NCI-H187 treated with DMSO at 0.1 percent for 48 hours (cell line): ENCODE measurements around the gene FLVCR1.

Experiments
- DNase-seq: peaks from one replicate; lab custom pipeline; 2025; lab: John Stamatoyannopoulos, UW

FLVCR1 gene

GRCh38 chr1:212915245-212916091, 57.4 kb downstream of the FLVCR1 start:
- no peak for DNase-seq

GRCh38 chr1:212916481-212917133, 58.5 kb downstream of the FLVCR1 start:
- DNase-seq = no peak

- no peak for DNase-seq
These were observed 59.0 kb downstream of the FLVCR1 start for GRCh38 chr1:212917134-212917485.

- DNase-seq = no peak
These were observed 59.8 kb downstream of the FLVCR1 start for GRCh38 chr1:212917858-212918257.

DNA sequence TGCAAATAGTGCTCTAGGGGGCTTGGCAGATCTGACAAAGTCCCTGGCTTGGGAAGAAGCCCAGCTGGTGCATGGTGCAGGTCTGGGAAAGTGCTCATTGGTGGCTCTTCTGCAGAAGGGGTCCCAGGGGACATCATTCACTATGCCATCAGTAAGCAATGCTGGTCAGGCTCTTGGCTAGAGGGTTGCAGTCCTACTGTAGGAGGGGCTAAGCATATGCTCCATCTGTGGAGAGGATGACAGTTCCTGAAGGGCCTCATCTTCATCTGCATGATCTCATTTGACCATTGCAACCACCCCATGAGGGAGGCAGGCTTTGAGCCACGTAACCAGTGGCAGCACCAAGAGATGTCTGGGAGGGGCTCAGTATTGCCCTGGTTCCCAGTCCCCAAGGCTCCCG, 60.7 kb downstream of the FLVCR1 start:
- no peak for DNase-seq

GRCh38 chr1:212920246-212920645, 62.2 kb downstream of the FLVCR1 start:
- DNase-seq = no peak

DNA sequence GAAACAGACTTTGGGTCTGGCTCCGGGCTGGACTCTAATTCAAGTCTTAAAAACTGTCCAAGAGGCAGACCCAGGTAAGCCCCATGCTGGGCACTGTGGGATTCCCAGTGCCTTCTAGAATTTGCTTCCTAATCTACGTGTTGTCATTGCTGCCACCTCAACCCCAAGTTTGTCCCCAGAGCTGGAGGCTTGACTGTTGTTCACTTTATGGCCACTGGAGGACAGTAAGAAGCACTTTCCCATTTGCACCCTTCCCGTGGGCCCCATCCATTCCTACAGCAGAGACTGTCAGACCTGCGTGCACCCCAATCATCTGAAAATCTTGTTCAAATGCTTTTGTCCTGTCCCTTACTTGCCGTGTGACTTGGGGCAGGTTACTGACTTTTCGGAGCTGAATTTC, 62.8 kb downstream of the FLVCR1 start:
- no peak for DNase-seq

DNA sequence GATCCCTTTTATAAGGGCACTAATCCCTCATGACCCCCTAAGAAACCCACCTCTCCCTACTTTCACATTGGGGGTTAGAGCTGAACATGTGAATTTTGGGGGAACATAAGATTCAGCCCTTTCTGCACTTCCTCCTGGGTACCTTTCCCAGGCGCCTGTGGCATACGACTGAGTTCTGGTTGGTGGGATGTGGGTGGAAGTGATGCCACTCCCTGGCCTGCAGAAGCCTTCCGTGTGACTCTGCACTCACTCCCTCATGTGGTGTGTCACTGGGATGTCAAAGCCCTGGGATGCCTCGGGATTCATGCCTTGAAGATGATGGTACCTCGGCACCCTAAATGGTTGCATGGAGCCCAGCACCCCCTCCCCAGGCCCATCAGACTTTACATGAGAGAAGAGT, 63.9 kb downstream of the FLVCR1 start:
- DNase-seq = no peak

DNA sequence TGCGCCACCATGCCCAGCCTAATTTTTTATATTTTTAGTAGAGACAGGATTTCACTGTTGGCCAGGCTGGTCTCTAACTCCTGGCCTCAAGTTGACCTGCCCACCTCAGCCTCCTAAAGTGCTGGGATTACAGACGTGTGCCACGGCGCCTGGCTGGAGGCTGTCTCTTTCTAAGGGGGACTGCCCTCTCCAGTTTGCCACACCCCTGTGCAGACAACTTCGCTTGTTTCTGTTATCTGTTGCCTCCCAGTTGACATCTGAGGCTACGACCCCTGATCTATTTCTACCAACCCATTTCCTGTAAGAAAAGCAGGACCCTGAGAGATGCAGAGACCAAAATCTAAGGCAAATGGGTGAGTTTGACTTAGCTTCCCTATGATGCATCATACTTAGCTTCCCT, 68.3 kb downstream of the FLVCR1 start:
- no peak for DNase-seq

- no peak for DNase-seq
These were observed 70.5 kb downstream of the FLVCR1 start for GRCh38 chr1:212928323-212929291.

DNA sequence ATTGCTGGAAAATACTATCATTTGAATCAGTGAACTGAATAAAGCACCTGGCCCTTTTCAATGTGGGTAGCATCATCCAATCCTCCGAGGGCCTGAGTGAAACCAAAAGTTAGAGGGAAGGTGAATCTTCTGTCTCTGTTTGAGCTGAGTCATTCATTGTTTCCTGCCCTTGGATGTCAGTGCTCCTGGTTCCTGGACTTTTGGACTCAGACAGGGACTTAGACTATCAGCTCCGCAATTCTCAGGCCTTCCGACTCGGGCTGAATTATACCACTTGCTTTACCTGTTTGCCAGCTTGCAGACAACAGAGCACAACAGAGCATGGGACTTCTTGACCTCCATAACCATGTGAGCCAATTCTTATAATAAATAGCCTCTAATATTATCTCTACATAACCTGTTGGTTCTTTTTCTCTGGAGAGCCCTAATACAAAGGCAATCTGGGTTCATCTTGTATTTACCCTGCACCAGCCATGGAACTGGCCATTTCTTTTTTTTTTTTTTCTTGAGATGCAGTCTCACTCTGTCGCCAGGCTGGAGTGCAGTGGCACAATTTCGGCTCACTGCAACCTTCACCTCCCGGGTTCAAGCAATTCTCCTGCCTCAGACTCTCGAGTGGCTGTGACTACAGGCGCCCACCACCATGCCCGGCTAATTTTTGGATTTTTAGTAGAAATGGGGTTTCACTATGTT, 73.1 kb downstream of the FLVCR1 start:
- no peak for DNase-seq

DNA sequence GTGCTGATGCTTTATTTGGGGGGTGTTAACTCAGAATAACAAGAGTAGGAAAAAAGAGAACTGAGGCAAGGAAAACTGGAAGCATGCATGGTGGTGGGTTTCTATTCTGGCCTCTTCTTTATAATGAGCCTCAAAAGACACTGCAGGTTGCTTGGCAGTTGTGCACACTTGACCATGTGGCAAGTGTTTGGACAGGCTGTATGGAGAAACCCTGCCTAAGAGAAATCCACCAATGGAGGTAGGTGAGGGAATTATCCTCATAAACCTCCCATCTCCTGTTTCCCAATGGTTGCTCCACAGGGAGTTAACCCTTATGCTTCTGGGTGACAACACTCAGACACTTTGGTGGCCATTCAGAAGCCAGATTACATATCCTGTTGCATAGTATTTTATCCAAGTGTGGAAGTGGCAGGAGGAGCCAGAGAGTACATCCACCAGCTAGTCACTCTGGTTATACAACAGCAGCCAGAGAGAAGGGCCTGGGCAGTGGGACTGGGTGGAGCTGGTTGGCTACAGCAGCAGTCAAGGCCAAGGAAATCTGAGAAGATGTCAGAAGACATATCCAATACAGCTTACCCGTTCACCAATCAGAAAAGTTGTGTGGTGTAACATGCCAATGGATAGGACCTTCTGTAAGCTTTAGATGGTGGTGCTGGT, 75.9 kb downstream of the FLVCR1 start:
- no peak for DNase-seq

DNA sequence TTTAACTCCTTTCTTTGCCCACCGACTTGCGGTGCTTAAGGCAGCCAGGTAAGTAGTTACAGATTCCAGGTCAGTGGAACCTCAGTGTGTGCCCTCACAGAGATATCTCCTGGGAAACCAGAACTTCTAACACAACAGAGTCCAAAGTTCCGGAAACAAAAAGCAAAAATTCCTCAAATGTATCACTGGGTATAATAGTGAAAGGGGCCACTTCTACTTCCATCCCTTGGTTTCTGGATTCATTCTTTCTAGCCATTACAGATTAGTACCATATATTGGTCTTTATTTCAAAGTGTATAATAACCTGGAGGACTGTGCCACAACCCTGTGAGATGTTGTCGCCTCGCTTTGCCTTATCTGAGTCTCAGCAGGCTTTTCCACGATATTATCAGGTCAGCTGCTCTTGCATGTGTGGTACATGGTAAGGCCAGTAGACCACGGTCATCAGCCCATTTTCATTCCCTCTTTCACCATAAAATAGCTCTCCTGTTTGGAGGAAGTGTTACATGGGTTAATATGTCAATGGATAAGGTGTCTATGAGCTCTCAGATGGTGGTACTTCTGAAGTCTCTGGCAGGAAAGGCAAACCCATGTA, 77.4 kb downstream of the FLVCR1 start:
- no peak for DNase-seq

GRCh38 chr1:212937034-212937433, 79.0 kb downstream of the FLVCR1 start:
- no peak for DNase-seq

- no peak for DNase-seq
These were observed 80.8 kb downstream of the FLVCR1 start for GRCh38 chr1:212938846-212939245.

- DNase-seq = no peak
These were observed 83.4 kb downstream of the FLVCR1 start for GRCh38 chr1:212941452-212941851.

GRCh38 chr1:212942679-212943392, 84.8 kb downstream of the FLVCR1 start:
- DNase-seq = no peak

DNA sequence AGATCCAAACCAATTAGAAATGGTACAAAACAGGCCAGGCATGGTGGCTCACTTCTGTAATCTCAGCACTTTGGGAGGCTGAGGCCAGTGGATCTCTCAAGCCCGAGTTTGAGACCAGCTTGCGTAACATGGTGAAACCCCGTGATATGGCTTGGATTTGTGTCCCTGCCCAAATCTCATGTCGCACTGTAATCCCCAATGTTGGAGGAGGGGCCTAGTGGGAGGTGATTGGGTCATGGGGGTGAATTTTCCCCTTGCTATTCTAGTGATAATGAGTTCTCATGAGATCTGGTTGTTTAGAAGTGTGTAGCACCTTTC, 85.3 kb downstream of the FLVCR1 start:
- DNase-seq = no peak

GRCh38 chr1:212944229-212944901, 86.3 kb downstream of the FLVCR1 start:
- no peak for DNase-seq

DNA sequence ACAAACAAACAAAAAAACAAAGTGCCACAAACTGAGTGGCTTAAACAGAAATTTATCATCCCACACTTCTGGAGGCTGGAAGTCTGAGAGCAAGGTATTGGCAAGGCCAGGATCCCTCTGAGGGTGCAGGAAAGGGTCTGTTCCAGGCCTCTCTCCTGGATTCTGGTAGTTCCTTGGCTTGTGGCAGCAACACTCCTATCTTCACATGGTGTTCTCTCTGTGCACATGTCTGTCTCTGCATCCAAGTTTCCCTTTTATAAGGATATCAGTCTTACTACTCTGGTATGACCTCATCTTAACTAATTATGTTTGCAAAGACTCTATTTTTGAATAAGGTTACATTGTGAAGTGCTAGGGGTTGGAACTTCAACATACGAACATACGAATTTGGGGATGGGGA, 87.0 kb downstream of the FLVCR1 start:
- no peak for DNase-seq
